ENCODE measurements around the gene PARVA. TPM values are rescaled to one million over a fixed set of nuclear protein-coding genes. Genes with fewer than 3 reads are reported as not detected.

PARVA gene
- total and polyA plus RNA-seq, 2 donors from 2014 or later: 25.1 to 80.3 TPM

DNA sequence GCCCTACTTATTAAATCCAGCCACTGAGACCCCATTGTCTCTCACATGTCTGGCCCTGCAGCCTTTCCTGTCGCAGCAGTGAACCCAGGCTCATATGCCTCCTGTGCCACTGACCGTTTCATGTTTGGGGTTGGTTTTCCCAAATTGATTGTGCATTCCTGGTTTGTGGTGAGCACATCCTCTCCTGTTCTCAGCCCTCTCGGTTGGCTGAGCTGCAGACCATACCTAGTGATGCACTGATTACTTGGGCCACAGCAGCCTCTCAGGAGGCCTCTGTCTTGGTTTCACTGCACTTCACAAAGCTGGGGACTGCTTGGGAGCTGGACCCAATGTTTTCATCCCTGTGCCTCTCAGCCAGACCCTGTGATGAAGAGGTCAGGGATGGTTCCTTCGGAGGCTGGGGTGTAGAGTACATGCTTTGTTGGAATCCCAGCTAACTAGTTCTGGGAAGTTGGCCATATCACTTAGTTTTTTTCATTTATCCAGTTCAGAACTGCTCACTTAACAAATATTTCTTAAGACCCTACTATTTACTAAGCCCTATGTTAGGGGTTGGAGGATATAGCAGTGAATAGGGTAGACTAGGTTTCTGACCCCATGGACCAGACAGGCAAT, 30.9 kb downstream of the PARVA start:
- Histone ChIP-seq H3K36me3 (ENCODE audit: control insufficient read depth in 2 of 3, insufficient read depth in 3 of 3, low read length in 3 of 3) (no peaks in the 10 kb centered on the region), H3K9ac (ENCODE audit: low read length in 3 of 3) (no peak overlapping the region), H3K9me3 (ENCODE audit: control insufficient read depth in 2 of 3, insufficient read depth in 1 of 3, low read length in 3 of 3) (no peaks in the 10 kb centered on the region), H3K4me1 (ENCODE audit: control insufficient read depth in 2 of 3, insufficient read depth in 2 of 3, low read depth in 1 of 3, low read length in 3 of 3) (peaks cover 0 to 12% (median 2%) of the 10 kb centered on the region in 3 donors), H3K27ac (ENCODE audit: low read depth in 2 of 2, low read length in 2 of 2) (no peak overlapping the region), H3K4me3 (ENCODE audit: low read length in 3 of 3) (no peak overlapping the region), H3K27me3 (ENCODE audit: control insufficient read depth, insufficient read depth, low read length) (no peaks in the 10 kb centered on the region)
- intact Hi-C loops (cut with DNase I): no loop called here
- no peak for DNase-seq
- TF ChIP-seq, protein P1, sequence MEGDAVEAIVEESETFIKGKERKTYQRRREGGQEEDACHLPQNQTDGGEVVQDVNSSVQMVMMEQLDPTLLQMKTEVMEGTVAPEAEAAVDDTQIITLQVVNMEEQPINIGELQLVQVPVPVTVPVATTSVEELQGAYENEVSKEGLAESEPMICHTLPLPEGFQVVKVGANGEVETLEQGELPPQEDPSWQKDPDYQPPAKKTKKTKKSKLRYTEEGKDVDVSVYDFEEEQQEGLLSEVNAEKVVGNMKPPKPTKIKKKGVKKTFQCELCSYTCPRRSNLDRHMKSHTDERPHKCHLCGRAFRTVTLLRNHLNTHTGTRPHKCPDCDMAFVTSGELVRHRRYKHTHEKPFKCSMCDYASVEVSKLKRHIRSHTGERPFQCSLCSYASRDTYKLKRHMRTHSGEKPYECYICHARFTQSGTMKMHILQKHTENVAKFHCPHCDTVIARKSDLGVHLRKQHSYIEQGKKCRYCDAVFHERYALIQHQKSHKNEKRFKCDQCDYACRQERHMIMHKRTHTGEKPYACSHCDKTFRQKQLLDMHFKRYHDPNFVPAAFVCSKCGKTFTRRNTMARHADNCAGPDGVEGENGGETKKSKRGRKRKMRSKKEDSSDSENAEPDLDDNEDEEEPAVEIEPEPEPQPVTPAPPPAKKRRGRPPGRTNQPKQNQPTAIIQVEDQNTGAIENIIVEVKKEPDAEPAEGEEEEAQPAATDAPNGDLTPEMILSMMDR (IDR thresholded peaks at IDR 0.05; ENCODE audit: borderline replicate concordance, extremely low read depth, insufficient read depth): no peak
- no peak for FAIRE-seq

DNA sequence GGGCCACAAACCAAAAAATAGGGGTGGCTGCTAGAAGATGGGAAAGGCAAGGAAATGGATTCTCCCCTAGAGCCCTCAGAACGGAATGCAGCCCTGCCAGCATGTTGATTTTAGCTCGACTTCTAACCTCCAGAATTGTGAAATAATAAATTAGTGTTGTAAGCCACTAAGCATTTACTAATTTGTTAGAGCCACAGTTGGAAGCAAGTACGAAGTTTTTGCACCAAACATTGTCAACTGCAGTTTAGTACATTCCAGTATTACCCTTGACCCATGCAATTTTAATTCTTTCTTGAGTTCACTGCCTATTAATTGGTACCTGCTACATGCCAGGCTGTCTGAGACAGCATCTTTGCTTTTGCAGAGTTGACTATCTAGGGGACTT, 32.2 kb downstream of the PARVA start:
- H3K27me3 ChIP-seq (ENCODE audit: control insufficient read depth, insufficient read depth, low read length): no peaks in the 10 kb centered on the region
- H3K9me3 ChIP-seq (ENCODE audit: control insufficient read depth in 2 of 3, insufficient read depth in 1 of 3, low read length in 3 of 3): no peaks in the 10 kb centered on the region
- H3K4me1 ChIP-seq (ENCODE audit: control insufficient read depth in 2 of 3, insufficient read depth in 2 of 3, low read depth in 1 of 3, low read length in 3 of 3): peaks cover 0 to 11% (median 6%) of the 10 kb centered on the region in 3 donors
- H3K4me3 ChIP-seq (ENCODE audit: low read length in 3 of 3): no peak overlapping the region
- intact Hi-C loops (cut with DNase I): no loop called here
- H3K9ac ChIP-seq (ENCODE audit: low read length in 3 of 3): no peak overlapping the region
- no peaks in the 10 kb centered on the region for H3K36me3 ChIP-seq (ENCODE audit: control insufficient read depth in 2 of 3, insufficient read depth in 3 of 3, low read length in 3 of 3)
- H3K27ac ChIP-seq (ENCODE audit: low read depth in 2 of 2, low read length in 2 of 2): no peak overlapping the region
- DNase-seq: no peak
- FAIRE-seq: no peak
- TF ChIP-seq, protein P1 (IDR thresholded peaks at IDR 0.05; ENCODE audit: borderline replicate concordance, extremely low read depth, insufficient read depth): no peak

DNA sequence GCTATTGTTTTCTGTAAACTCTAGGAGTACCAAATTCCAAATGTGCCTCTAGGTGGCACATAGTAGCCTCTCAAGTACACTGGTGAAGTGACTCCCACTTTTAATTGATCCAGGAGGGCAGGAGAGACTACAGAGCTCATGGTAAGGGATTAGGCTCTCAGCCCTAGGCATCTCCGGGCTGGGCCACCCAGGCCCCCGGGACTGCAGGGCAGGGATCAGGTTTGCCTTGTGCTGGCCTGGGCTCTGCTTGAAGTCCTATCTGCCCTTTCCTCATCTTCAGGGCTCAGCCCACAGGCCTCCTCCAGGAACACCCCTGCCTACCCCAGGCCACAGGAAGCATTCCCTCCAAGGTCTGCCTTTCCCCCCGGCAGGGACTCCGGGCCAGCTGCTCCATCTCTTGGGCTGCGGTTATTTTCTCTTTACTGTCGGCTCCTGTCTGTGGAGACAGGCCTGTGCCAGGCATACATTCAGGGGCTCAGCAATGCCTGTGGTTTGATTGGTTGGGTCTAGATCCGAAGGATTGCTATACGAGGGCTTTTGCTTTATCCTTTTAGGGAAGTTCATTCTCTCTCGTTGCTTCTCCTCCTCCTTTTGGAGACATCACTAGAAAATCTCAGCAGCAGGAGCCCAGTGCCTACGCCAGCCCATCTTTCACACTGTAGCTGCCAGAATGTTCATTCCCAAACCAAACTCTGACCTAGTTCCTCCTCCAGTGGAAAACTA, 32.8 kb downstream of the PARVA start:
- DNase-seq (peak in 2 of 5 donors; percentile 50 to 66), FAIRE-seq (no peak)
- intact Hi-C loops (cut with DNase I): no loop called here
- Histone ChIP-seq H3K27me3 (ENCODE audit: control insufficient read depth, insufficient read depth, low read length) (no peaks in the 10 kb centered on the region), H3K9me3 (ENCODE audit: control insufficient read depth in 2 of 3, insufficient read depth in 1 of 3, low read length in 3 of 3) (no peaks in the 10 kb centered on the region), H3K27ac (ENCODE audit: low read depth in 2 of 2, low read length in 2 of 2) (no peak overlapping the region), H3K9ac (ENCODE audit: low read length in 3 of 3) (no peak overlapping the region), H3K4me1 (ENCODE audit: control insufficient read depth in 2 of 3, insufficient read depth in 2 of 3, low read depth in 1 of 3, low read length in 3 of 3) (peaks cover 2 to 11% (median 6%) of the 10 kb centered on the region in 3 donors), H3K36me3 (ENCODE audit: control insufficient read depth in 2 of 3, insufficient read depth in 3 of 3, low read length in 3 of 3) (no peaks in the 10 kb centered on the region), H3K4me3 (ENCODE audit: low read length in 3 of 3) (no peak overlapping the region)
- TF ChIP-seq, protein P1 (IDR thresholded peaks at IDR 0.05; ENCODE audit: borderline replicate concordance, extremely low read depth, insufficient read depth): no peak

Data from kidney (tissue), 14 donors.